HG03095 (cell line): ENCODE results near the gene ZYG11A.

Source experiments
- ATAC-seq: cut with Tn5 transposase; IDR thresholded peaks from one replicate; pipeline ENCODE4 v1.9.1; 2021; ENCODE audit warnings: moderate library complexity; ENCODE audit not compliant: unreplicated experiment

ZYG11A gene

GRCh38 chr1:52876843-52877242 lies 34.3 kb downstream of the ZYG11A start:
- no peak for ATAC-seq

GRCh38 chr1:52877554-52877953 lies 35.0 kb downstream of the ZYG11A start:
- ATAC-seq, result no peak

- no peak for ATAC-seq
Measured at GRCh38 chr1:52880206-52880605, 37.6 kb downstream of the ZYG11A start.

GRCh38 chr1:52887483-52887882 lies 44.9 kb downstream of the ZYG11A start:
- ATAC-seq, result no peak

- ATAC-seq, result no peak
Measured at GRCh38 chr1:52892424-52893215, 50.1 kb downstream of the ZYG11A start.

GRCh38 chr1:52899445-52899894 lies 56.9 kb downstream of the ZYG11A start:
- ATAC-seq, result no peak

GRCh38 chr1:52900402-52900801 lies 57.8 kb downstream of the ZYG11A start:
- ATAC-seq, result no peak

- no peak for ATAC-seq
Measured at GRCh38 chr1:52901384-52901783, 58.8 kb downstream of the ZYG11A start.

- no peak for ATAC-seq
Measured at GRCh38 chr1:52904208-52904926, 61.8 kb downstream of the ZYG11A start.

GRCh38 chr1:52904927-52905698 lies 62.6 kb downstream of the ZYG11A start:
- ATAC-seq, result no peak

GRCh38 chr1:52906135-52906603 lies 63.6 kb downstream of the ZYG11A start:
- no peak for ATAC-seq

GRCh38 chr1:52907068-52907811 lies 64.7 kb downstream of the ZYG11A start:
- ATAC-seq, result no peak

GRCh38 chr1:52907812-52908153 lies 65.2 kb downstream of the ZYG11A start:
- ATAC-seq, result no peak

GRCh38 chr1:52911541-52911940 lies 69.0 kb downstream of the ZYG11A start:
- ATAC-seq, result no peak

- no peak for ATAC-seq
Measured at GRCh38 chr1:52913014-52913413, 70.5 kb downstream of the ZYG11A start.

GRCh38 chr1:52913537-52913936 lies 71.0 kb downstream of the ZYG11A start:
- no peak for ATAC-seq

GRCh38 chr1:52914463-52914862 lies 71.9 kb downstream of the ZYG11A start:
- no peak for ATAC-seq

- ATAC-seq, result no peak
Measured at GRCh38 chr1:52915211-52915854, 72.8 kb downstream of the ZYG11A start.

GRCh38 chr1:52915855-52916220 lies 73.3 kb downstream of the ZYG11A start:
- ATAC-seq, result no peak

- ATAC-seq, result no peak
Measured at GRCh38 chr1:52916241-52916975, 73.8 kb downstream of the ZYG11A start.
